ENCODE data around the gene SOWAHB.
"Not testable (repeated sequence)": the region's sequence is repeated elsewhere in the genome, so short reads cannot be mapped to it uniquely, and the experiment has no call there.

Gene SOWAHB

GRCh38 chr4:76894537-76895255 lies 3.2 kb downstream of the SOWAHB start:
- no peak for DNase-seq

DNA sequence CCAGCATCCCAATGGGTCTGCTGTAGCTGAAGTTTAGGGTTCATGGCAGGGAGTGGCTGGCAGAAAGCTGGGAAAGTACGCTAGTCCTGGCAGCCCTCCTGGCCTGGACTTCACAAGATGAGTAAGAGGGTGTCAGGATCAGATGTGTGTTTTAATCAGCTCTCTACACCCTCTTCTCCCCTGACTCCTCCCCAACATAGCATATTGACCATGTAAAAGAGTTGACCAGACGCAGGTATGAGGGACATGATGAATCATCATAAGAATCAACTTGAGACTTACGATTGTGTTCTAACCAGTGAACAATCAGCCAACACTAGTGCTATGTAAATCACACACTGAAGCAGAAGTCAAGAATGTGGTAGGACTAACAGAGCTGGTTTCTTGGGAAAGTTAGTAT lies 5.3 kb downstream of the SOWAHB start:
- no peak for DNase-seq

- DNase-seq, result no peak
Measured at GRCh38 chr4:76892001-76892400, 5.9 kb downstream of the SOWAHB start.

DNA sequence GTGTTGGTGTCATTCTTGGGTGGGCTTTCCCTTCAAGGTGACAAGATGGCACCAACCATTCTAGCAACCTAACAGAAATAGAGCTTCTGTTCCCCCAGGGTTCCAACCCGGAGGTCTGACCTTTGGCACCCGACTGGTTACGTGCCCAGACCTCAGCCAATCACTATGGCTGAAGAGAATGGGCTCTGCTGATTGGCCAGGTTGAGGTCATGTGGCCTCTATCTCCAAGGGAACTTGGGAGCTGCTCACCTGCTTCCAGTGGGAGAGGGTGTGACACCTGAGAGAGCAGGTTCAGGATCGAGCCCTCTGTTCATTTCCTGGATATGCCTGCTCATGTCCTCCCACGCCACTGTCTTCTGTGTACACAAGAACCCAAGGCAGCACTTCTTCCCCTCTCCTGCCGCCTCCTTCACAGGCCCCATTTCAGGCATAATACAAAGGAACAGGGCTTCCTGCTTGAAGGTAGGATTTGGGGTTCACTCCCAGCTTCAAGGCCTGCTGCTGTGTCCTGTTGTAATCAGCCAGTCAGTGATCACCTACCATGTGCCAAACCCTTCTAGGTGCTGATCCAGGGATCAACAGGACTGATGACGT lies 11.0 kb downstream of the SOWAHB start:
- no peak for DNase-seq

DNA sequence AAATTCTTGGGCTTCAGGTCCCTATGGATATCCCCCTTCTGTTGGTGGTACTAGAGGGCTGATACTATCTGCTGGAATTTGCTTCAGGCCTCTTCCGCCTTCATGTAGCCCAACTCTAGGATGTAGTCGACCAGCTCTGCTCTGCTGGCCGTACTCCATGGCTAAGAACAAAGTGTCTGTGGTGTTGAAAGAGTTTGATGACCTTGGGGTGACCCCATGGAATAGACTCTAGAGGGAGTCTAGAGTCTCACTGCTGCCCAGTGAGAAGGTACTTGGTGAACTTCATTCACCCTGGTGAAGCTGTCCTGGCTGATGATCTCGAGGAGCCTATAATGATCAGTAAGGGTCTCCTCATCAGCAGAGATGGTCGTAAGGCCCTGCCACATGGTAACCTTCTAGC lies 11.7 kb downstream of the SOWAHB start:
- DNase-seq, result no peak

DNA sequence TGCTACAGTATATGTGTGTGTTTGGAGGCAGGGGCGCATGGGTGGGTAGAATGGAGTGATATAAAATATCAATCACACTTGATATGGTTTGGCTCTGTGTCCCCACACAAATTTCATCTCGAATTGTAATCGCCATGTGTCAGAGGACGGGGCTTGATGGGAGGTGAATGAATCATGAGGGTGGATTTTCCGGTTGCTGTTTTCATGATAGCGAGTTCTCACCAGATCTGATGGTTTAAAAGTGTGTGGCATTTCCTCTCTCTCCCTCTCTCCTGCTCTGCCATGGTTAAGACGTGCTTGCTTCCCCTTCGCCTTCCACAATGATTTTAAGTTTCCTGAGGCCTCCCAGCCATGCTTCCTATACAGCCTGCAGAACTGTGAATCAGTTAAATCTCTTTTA lies 14.8 kb downstream of the SOWAHB start:
- DNase-seq, result no peak

GRCh38 chr4:76882630-76883029 lies 15.3 kb downstream of the SOWAHB start:
- no peak for DNase-seq

DNA sequence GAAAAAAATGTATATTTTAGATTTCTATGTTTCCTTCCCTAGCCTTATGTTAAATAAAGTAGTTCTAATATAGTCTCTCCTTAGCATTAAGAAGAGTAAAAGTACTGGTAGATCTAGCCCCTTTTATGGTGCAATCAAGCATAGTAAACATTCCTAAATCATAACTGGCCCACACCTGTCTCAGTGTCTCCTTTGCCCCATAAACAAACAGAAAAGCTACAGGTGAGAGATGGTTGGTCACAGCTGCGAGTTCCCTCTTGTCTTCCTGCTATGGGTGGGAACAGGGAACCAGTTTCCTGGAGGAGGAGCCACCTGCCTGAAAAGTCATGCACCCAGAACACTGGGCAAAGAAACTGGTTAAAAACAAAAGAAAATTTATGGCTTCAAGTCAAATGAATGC lies 16.6 kb downstream of the SOWAHB start:
- DNase-seq, result peak; percentile 44

DNA sequence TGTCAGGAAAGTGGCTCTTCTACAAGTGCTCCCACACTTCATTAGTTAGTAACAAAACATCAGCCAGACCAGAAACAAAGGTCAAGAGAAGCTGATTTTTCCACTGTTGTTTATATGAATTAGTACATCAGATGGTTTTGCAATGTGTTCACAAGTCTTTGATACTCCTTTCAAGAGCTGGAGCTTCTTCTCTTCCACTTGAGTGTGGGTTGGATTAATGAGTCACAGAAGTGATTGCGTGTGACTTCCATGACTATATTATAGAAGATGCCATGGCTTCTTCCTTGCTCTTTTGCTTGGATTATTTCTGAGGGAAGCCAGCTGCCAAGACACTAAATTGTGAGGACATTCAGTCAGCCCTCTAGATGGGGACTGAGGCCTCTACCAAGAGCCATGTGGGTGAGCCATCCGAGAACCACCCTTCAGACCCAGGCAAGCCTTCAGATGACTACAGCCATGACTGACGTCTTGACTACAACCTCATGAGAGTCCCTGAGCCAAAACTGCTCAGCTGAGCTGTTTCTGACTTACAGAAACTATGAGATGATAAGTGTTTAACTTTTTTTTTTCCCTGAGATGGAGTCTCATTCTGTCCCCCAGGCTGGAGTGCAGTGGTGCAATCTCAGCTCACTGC lies 18.1 kb downstream of the SOWAHB start:
- no peak for DNase-seq

- not testable (repeated sequence) for DNase-seq
Measured at GRCh38 chr4:76878641-76879165, 19.2 kb downstream of the SOWAHB start.

GRCh38 chr4:76874176-76874575 lies 23.8 kb downstream of the SOWAHB start:
- no peak for DNase-seq

GRCh38 chr4:76873495-76873894 lies 24.4 kb downstream of the SOWAHB start:
- no peak for DNase-seq

DNA sequence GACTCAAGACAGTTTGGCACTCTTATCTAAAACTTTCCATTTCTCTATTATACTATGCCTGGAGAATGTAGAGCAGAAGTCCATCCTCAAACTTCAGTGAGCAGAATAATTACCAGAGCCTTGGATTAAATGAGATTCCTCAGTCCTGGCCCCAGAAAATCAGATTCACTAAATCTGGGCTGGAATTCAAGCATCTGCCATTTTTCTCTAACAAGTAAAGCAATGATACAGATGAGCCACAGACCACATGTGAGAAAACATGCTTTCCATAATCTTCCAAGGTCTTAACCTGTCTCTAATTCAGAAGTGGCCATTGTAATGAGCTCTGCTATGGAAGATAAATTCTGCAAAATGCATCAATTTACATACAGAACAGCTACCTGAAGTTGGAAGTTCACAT lies 25.4 kb downstream of the SOWAHB start:
- DNase-seq, result no peak

GRCh38 chr4:76868780-76869179 lies 29.2 kb downstream of the SOWAHB start:
- not testable (repeated sequence) for DNase-seq

DNA sequence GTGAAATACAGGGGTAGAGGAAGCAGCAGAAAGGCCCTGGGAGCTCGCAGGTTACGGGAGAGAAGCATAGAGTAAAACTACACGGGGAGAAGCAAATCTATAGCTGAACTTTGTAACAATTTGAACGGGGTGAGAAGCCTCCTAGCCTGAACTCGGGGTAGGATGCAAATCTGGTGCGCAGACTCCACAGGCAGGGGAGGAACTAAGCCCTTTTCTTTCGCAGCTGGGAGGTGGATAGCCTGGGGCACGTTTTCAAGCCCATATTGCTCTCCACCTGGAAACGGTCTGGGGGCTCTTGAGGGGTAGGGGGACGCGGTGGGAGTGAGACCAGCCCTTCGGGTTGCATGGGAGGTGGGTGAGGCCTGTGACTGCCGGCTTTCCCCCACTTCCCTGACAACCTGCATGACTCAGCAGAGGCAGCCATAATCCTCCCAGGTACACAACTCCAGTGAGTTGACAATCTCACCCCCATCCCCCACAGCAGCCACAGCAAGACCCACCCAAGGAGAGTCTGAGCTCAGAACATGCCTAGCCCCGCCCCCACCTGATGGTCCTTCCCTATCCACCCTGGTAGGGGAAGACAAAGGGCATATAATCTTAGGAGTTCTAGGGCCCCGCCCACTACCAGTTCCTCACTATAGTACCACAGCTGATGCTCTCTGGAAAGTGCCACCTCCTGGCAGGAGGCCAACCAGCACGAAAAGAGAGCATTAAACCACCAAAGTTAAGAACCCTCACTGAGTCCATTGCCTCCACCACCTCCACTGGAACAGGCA lies 29.9 kb downstream of the SOWAHB start:
- no peak for DNase-seq

- DNase-seq, result no peak
Measured at GRCh38 chr4:76867377-76867776, 30.6 kb downstream of the SOWAHB start.

GRCh38 chr4:76866641-76867040 lies 31.3 kb downstream of the SOWAHB start:
- no peak for DNase-seq

DNA sequence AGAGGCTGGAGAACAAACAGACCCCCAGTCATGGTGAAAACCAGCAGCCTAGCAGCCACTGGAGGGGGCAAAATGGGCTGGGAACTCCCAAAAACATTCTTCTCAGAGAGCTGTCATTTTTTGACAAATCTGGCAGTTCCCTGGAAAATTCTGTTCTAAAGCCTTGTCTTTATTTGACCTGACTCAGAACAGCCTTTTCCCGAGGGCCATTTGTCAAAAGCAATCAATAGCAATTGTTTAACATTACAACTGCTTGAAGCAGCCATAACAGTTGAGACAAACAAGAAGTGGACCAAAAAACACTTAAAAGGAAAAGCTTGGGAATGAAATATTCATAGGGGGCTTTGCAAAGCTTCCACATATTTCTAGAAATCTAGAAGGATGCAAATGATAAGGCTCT lies 39.6 kb downstream of the SOWAHB start:
- DNase-seq, result no peak

DNA sequence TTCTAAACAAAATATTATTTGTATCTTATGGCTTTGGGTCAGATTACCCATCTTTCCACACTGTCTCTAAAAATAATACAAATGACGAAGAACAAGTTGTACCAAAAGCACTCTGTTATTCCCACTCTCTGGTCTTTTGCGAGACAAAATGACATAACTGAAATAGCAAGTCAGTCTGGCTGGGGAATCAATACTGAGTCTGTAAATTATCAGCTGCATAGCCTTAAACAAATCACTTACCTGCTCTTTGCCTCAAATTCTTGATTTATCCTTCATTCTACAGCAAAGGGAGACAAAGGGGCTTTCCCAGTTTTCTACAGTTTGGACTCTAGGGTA lies 40.9 kb downstream of the SOWAHB start:
- DNase-seq, result no peak

DNA sequence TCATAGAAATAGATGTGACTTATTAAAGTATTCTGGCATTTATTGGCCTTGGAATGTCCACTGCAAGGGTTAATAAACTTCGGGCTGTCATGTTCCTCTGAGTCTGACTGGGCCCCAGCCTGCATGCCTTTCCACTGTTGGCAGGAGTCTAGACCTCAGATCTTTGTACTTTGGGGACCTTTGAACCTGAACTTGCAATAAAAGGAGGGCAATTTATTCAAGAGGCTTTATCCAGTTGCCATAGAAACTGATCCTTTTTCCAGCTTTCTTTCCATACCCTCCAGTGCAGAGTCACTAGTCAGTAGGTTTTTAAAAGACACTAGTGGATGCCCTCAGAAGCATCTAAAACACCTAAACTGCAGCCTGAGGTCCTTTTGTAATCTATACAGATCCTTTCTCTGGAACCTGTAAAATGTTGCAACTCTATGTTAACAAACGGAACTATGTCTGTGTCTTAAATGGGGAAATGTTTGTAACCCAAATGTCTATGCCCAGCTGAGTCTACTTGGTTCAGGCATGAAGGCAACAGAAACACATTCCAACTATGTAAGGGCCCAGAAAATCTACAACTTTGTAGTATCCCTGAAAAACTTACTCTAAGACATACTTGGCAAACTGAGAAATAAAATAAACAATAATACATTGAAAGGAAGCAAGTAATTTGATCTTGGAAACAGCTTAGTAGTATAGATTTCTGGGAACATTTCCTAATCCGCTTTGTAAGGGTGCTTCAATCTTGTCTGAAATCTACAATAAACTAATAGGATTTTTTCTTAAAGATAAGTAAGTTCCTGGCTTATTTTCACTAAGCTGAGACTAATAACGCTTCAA lies 41.5 kb downstream of the SOWAHB start:
- no peak for DNase-seq

GRCh38 chr4:76854858-76855257 lies 43.1 kb downstream of the SOWAHB start:
- DNase-seq, result no peak

GRCh38 chr4:76851375-76851774 lies 46.6 kb downstream of the SOWAHB start:
- DNase-seq, result no peak

- no peak for DNase-seq
Measured at GRCh38 chr4:76850010-76850441, 47.9 kb downstream of the SOWAHB start.

Data from COR-L47 (cell line).